HepG2 (cell line): ENCODE results near the gene TUBG2. TPM values are rescaled to one million over a fixed set of nuclear protein-coding genes. Genes with fewer than 3 reads are reported as not detected.

ENCODE experiments used
- microRNA-seq: library from miRNA; unstranded; fragments of <30 nt; microRNA quantifications from one replicate; pipeline ENCODE4, GENCODE V29; 2020
- polyA plus RNA-seq, 8 experiments: library from polyadenylated mRNA; depleted of rRNA in 3 of 8; stranded (reverse) in 7 of 8; unstranded in 1 of 8; fragments of >200 nt; fragmentation: Illumina TruSeq in 4 of 8; extraction: Trizol in 4 of 8; gene quantifications; 2 replicates each; pipeline versions ENCODE4 v1.2.1 to v1.2.3, GENCODE V29; 2011 to 2016; ENCODE audit warnings: low read depth in 4 of 8, missing spikeins in 1 of 8, mixed read lengths in 1 of 8; ENCODE audit not compliant: insufficient read depth in 1 of 8
- small RNA-seq, 3 experiments: library from RNA; depleted of rRNA; stranded (forward); fragments of <200 nt; gene quantifications; one replicate each; pipeline ENCODE3, GENCODE V24; 2012; ENCODE audit warnings: low read depth in 2 of 3, low replicate concordance in 1 of 3; ENCODE audit not compliant: insufficient read length in 3 of 3, insufficient read depth in 2 of 3
- total RNA-seq, 5 experiments: library from RNA; depleted of rRNA; stranded (reverse); fragments of >200 nt; fragmentation: Illumina TruSeq; extraction: Trizol; gene quantifications; 2 replicates each; pipeline ENCODE4 v1.2.3, GENCODE V29; 2016; ENCODE audit warnings: low read depth in 1 of 5

The TUBG2 gene
- total and polyA plus RNA-seq, 2 of the 13 experiments (the other 11 are each of a cell fraction or from before 2014, with no cell fraction given): 16.0 to 42.3 TPM

Small RNA genes lying within 50 kb of the gene (microRNA-seq; reads per million reads assigned to microRNA genes)
- gene MIR6780A: 0.85 reads per million

Small RNA genes lying within 50 kb of the gene (small RNA-seq; reads per million reads assigned to genes)
- gene MIR6780A: 0 reads per million in 3 experiments

Other genes starting within 250 kb of the TUBG2 start
- 25.5 and 26.0 TPM in 2 replicates for gene CAVIN1, start 236.0 kb upstream of the TUBG2 start, total RNA-seq (2016; rRNA removed; fragmentation: Illumina TruSeq; extraction: Trizol)
- 12.7 and 15.9 TPM in 2 replicates for gene CAVIN1, start 236.0 kb upstream of the TUBG2 start, polyA plus RNA-seq (2011; rRNA removed)
- gene ATP6V0A1, start 200.4 kb upstream of the TUBG2 start, total RNA-seq (2016; rRNA removed; fragmentation: Illumina TruSeq; extraction: Trizol): 15.9 and 27.9 TPM in 2 replicates
- gene ATP6V0A1, start 200.4 kb upstream of the TUBG2 start, polyA plus RNA-seq (2011; rRNA removed): 54.1 and 59.7 TPM in 2 replicates
- 13.1 and 40.1 TPM in 2 replicates for gene NAGLU, start 123.0 kb upstream of the TUBG2 start, total RNA-seq (2016; rRNA removed; fragmentation: Illumina TruSeq; extraction: Trizol)
- gene NAGLU, start 123.0 kb upstream of the TUBG2 start, polyA plus RNA-seq (2011; rRNA removed): 28.2 and 29.4 TPM in 2 replicates
- 0.77 and 0.93 TPM in 2 replicates for gene HSD17B1, start 106.4 kb upstream of the TUBG2 start, total RNA-seq (2016; rRNA removed; fragmentation: Illumina TruSeq; extraction: Trizol)
- 0.34 and 0.54 TPM in 2 replicates for gene HSD17B1, start 106.4 kb upstream of the TUBG2 start, polyA plus RNA-seq (2011; rRNA removed)
- gene COASY, start 97.1 kb upstream of the TUBG2 start, total RNA-seq (2016; rRNA removed; fragmentation: Illumina TruSeq; extraction: Trizol): 90.7 and 115 TPM in 2 replicates
- 125 and 158 TPM in 2 replicates for gene COASY, start 97.1 kb upstream of the TUBG2 start, polyA plus RNA-seq (2011; rRNA removed)
- 38.9 and 40.2 TPM in 2 replicates for gene MLX, start 92.2 kb upstream of the TUBG2 start, total RNA-seq (2016; rRNA removed; fragmentation: Illumina TruSeq; extraction: Trizol)
- 74.4 and 85.4 TPM in 2 replicates for gene MLX, start 92.2 kb upstream of the TUBG2 start, polyA plus RNA-seq (2011; rRNA removed)
- 20.1 and 22.4 TPM in 2 replicates for gene PSMC3IP, start 81.6 kb upstream of the TUBG2 start, total RNA-seq (2016; rRNA removed; fragmentation: Illumina TruSeq; extraction: Trizol)
- gene PSMC3IP, start 81.6 kb upstream of the TUBG2 start, polyA plus RNA-seq (2011; rRNA removed): 5.5 and 6.5 TPM in 2 replicates
- 38.2 and 55.8 TPM in 2 replicates for gene RETREG3, start 49.9 kb upstream of the TUBG2 start, total RNA-seq (2016; rRNA removed; fragmentation: Illumina TruSeq; extraction: Trizol)
- 47.0 and 50.4 TPM in 2 replicates for gene RETREG3, start 49.9 kb upstream of the TUBG2 start, polyA plus RNA-seq (2011; rRNA removed)
- 137 TPM in 2 replicates for gene TUBG1, start 49.6 kb upstream of the TUBG2 start, total RNA-seq (2016; rRNA removed; fragmentation: Illumina TruSeq; extraction: Trizol)
- gene TUBG1, start 49.6 kb upstream of the TUBG2 start, polyA plus RNA-seq (2011; rRNA removed): 74.1 and 89.3 TPM in 2 replicates
- gene PLEKHH3, start 17.7 kb downstream of the TUBG2 start, total RNA-seq (2016; rRNA removed; fragmentation: Illumina TruSeq; extraction: Trizol): 9.3 and 19.9 TPM in 2 replicates
- gene PLEKHH3, start 17.7 kb downstream of the TUBG2 start, polyA plus RNA-seq (2011; rRNA removed): 6.0 and 7.5 TPM in 2 replicates
- 0.20 and 0.29 TPM in 2 replicates for gene CCR10, start 22.6 kb downstream of the TUBG2 start, total RNA-seq (2016; rRNA removed; fragmentation: Illumina TruSeq; extraction: Trizol)
- 0.54 and 0.63 TPM in 2 replicates for gene CCR10, start 22.6 kb downstream of the TUBG2 start, polyA plus RNA-seq (2011; rRNA removed)
- 1.2 and 4.5 TPM in 2 replicates for gene CNTNAP1, start 23.2 kb downstream of the TUBG2 start, total RNA-seq (2016; rRNA removed; fragmentation: Illumina TruSeq; extraction: Trizol)
- 7.7 and 10.7 TPM in 2 replicates for gene CNTNAP1, start 23.2 kb downstream of the TUBG2 start, polyA plus RNA-seq (2011; rRNA removed)
- gene EZH1, start 85.8 kb downstream of the TUBG2 start, total RNA-seq (2016; rRNA removed; fragmentation: Illumina TruSeq; extraction: Trizol): 6.0 and 11.6 TPM in 2 replicates
- gene EZH1, start 85.8 kb downstream of the TUBG2 start, polyA plus RNA-seq (2011; rRNA removed): 24.0 and 24.2 TPM in 2 replicates
- gene RAMP2, start 101.9 kb downstream of the TUBG2 start, total RNA-seq (2016; rRNA removed; fragmentation: Illumina TruSeq; extraction: Trizol): 0.74 and 1.4 TPM in 2 replicates
- 5.2 and 7.1 TPM in 2 replicates for gene RAMP2, start 101.9 kb downstream of the TUBG2 start, polyA plus RNA-seq (2011; rRNA removed)
- 148 and 161 TPM in 2 replicates for gene VPS25, start 114.2 kb downstream of the TUBG2 start, total RNA-seq (2016; rRNA removed; fragmentation: Illumina TruSeq; extraction: Trizol)
- 249 and 270 TPM in 2 replicates for gene VPS25, start 114.2 kb downstream of the TUBG2 start, polyA plus RNA-seq (2011; rRNA removed)
- gene WNK4, start 121.3 kb downstream of the TUBG2 start, total RNA-seq (2016; rRNA removed; fragmentation: Illumina TruSeq; extraction: Trizol): 1.5 and 2.7 TPM in 2 replicates
- 13.7 and 16.9 TPM in 2 replicates for gene WNK4, start 121.3 kb downstream of the TUBG2 start, polyA plus RNA-seq (2011; rRNA removed)
- gene COA3, start 139.4 kb downstream of the TUBG2 start, total RNA-seq (2016; rRNA removed; fragmentation: Illumina TruSeq; extraction: Trizol): 202 and 250 TPM in 2 replicates
- gene COA3, start 139.4 kb downstream of the TUBG2 start, polyA plus RNA-seq (2011; rRNA removed): 130 and 133 TPM in 2 replicates
- 0.11 TPM in 1 of 2 replicates, not detected in the other for gene CNTD1, start 139.6 kb downstream of the TUBG2 start, total RNA-seq (2016; rRNA removed; fragmentation: Illumina TruSeq; extraction: Trizol)
- 0.15 and 0.34 TPM in 2 replicates for gene CNTD1, start 139.6 kb downstream of the TUBG2 start, polyA plus RNA-seq (2011; rRNA removed)
- 97.2 and 109 TPM in 2 replicates for gene BECN1, start 165.0 kb downstream of the TUBG2 start, total RNA-seq (2016; rRNA removed; fragmentation: Illumina TruSeq; extraction: Trizol)
- 77.1 and 82.1 TPM in 2 replicates for gene BECN1, start 165.0 kb downstream of the TUBG2 start, polyA plus RNA-seq (2011; rRNA removed)
- 135 and 202 TPM in 2 replicates for gene PSME3, start 174.1 kb downstream of the TUBG2 start, total RNA-seq (2016; rRNA removed; fragmentation: Illumina TruSeq; extraction: Trizol)
- 61.5 and 66.3 TPM in 2 replicates for gene PSME3, start 174.1 kb downstream of the TUBG2 start, polyA plus RNA-seq (2011; rRNA removed)
- gene AOC2, start 185.3 kb downstream of the TUBG2 start, total RNA-seq (2016; rRNA removed; fragmentation: Illumina TruSeq; extraction: Trizol): 0.55 and 1.2 TPM in 2 replicates
- gene AOC2, start 185.3 kb downstream of the TUBG2 start, polyA plus RNA-seq (2011; rRNA removed): 3.3 and 5.1 TPM in 2 replicates
- gene AOC3, start 191.9 kb downstream of the TUBG2 start, total RNA-seq (2016; rRNA removed; fragmentation: Illumina TruSeq; extraction: Trizol): 8.7 and 10.4 TPM in 2 replicates
- 51.7 and 61.0 TPM in 2 replicates for gene AOC3, start 191.9 kb downstream of the TUBG2 start, polyA plus RNA-seq (2011; rRNA removed)
- 0.56 and 1.7 TPM in 2 replicates for gene G6PC1, start 241.5 kb downstream of the TUBG2 start, total RNA-seq (2016; rRNA removed; fragmentation: Illumina TruSeq; extraction: Trizol)
- 37.9 and 127 TPM in 2 replicates for gene G6PC1, start 241.5 kb downstream of the TUBG2 start, polyA plus RNA-seq (2011; rRNA removed)